ENCODE results near the gene RMI2.
"Not testable (repeated sequence)": the region's sequence is repeated elsewhere in the genome, so short reads cannot be mapped to it uniquely, and the experiment has no call there.

Gene RMI2

DNA sequence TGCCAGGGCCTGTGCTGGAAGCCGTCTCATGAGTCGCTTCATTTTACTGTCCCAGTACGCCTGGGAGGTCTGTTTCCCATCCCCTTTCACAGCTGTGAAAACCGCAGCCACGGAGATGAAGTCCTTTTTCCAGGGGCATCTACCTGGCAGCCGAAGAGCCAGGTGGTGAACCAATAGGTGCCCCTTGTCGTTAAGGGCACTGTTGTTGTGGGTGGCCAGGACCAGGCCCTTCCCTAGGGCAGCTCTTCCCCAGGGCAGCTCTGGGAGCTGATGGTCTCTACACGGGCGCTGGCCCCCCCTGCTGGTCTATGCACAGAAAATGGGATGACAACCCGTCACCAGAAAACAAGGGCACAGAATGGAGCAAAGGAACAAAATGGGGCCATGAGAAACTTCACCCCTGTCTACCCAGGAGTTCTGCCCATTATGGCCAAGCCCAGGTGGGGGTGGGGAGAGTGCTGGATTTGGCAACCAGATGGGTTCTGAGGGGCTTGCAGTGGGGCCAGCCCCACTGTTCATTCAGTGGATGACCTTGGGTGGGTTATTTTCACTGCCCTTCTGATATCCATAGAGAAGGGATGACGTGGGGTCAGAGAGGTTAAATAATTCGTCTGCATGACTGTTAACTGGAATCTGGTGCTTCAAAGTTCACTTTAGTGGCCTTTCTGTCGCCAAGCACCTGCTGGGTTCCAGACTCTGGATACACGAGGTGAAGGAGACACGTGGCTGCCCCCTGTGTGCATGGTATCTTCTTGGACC lies 11.5 kb downstream of the RMI2 start:
- DNase-seq: peak; percentile 14 to 28

- no peak for DNase-seq
These were observed 13.3 kb downstream of the RMI2 start for GRCh38 chr16:11358531-11358930.

DNA sequence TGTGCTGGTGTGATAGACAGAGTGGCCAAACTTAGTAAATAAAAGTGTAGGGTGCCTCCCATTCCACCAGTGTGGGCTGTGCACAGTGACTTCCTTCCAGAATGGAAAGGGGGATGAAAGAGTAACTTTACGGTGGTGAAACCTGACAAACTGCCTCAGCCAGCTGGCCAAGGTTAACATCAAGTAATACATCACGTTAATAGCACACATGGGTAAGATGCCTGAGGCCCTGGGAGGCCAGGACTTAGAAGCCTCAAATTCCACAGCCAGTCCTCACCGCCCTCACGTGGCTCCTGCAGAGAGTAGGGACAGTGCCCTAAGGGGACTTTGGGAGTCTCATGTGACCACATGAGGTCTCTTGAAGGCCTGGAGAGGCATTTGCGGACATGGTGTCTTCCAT lies 14.1 kb downstream of the RMI2 start:
- DNase-seq: no peak

GRCh38 chr16:11360641-11361373 lies 15.5 kb downstream of the RMI2 start:
- no peak for DNase-seq

GRCh38 chr16:11361701-11362451 lies 16.6 kb downstream of the RMI2 start:
- DNase-seq: no peak

GRCh38 chr16:11363927-11364258 lies 18.6 kb downstream of the RMI2 start:
- no peak for DNase-seq

- DNase-seq: no peak
These were observed 22.2 kb downstream of the RMI2 start for GRCh38 chr16:11367483-11367906.

- no peak for DNase-seq
These were observed 25.0 kb downstream of the RMI2 start for GRCh38 chr16:11370084-11370931.

- not testable (repeated sequence) for DNase-seq
These were observed 25.6 kb downstream of the RMI2 start for GRCh38 chr16:11370932-11371279.

DNA sequence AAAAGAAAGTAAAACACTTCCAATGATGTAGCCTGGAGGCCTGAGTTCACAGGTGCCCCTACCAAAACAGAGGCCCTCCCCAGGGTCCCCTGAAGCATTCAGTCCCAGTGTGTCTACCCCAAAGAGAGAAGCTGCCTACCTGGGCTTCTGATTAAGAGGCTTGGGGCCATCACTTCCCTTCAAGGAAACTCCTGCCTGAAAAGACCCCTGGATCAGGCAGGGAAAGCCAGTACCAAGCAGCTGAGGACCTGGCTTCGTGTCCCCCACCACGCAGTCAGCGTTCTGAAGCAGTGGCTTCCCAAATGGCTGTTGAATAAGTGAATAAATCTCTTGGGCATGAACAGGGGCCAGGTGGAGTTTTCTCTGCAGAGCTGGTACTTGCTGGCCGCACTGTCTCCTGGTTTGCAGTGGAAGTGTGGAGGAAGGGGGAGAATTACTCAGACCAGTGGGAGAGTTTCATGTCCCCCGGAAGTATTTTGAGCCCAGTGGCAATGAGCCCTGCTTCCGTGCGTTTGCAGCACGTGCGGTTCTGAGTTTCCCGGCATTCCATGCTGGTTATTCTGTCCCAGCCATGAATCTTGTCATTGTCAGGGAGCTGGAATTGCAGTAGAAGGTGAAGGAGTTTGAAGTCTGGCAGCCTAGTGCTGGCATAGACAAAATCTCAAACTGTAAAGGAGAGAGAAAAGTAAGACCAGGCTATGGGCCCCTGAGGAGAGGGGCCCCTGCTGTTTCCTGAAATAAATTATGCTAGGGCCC lies 27.0 kb downstream of the RMI2 start:
- no peak for DNase-seq

DNA sequence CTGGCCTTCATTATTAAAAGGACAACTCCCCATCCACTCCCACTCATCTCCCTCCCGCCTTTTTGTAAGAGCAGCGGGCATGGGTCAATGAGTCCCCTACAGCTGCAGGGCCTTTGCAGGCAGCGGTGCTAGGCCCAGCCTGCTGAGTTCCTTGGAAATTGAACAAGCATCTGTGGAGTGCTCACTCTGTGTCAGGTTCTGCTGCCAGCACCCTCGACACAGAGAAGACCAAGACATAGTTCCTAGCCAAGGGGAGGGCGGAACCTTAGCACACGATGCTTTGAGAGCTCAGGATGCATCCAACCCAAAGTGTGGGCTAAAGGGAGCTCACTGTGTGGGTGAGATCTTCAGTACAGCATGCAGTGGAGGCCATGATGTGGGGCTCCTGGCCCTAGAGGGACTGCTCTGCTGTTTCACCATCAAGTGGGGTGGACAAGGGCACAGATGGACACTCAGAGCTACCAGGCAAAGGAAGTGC lies 27.6 kb downstream of the RMI2 start:
- DNase-seq: no peak

- DNase-seq: no peak
These were observed 29.0 kb downstream of the RMI2 start for GRCh38 chr16:11374255-11374654.

GRCh38 chr16:11377154-11377553 lies 31.9 kb downstream of the RMI2 start:
- DNase-seq: no peak

- DNase-seq: not testable (repeated sequence)
These were observed 33.7 kb downstream of the RMI2 start for GRCh38 chr16:11378951-11379350.

- no peak for DNase-seq
These were observed 34.2 kb downstream of the RMI2 start for GRCh38 chr16:11379420-11379819.

- DNase-seq: no peak
These were observed 35.6 kb downstream of the RMI2 start for GRCh38 chr16:11380836-11381235.

GRCh38 chr16:11383481-11384183 lies 38.4 kb downstream of the RMI2 start:
- DNase-seq: no peak

- DNase-seq: no peak
These were observed 39.1 kb downstream of the RMI2 start for GRCh38 chr16:11384184-11384955.

- DNase-seq: no peak
These were observed 39.8 kb downstream of the RMI2 start for GRCh38 chr16:11384956-11385586.

- no peak for DNase-seq
These were observed 40.9 kb downstream of the RMI2 start for GRCh38 chr16:11386054-11386680.
